Measurements from ENCODE around the gene DCUN1D2. TPM values are rescaled to one million over a fixed set of nuclear protein-coding genes. Genes with fewer than 3 reads are reported as not detected.
A peak's percentile ranks its signal among the peaks of the same experiment; 100 is the strongest.

Gene DCUN1D2
- total RNA-seq, 2 donors from 2014 or later: 35.8 to 44.7 TPM

DNA sequence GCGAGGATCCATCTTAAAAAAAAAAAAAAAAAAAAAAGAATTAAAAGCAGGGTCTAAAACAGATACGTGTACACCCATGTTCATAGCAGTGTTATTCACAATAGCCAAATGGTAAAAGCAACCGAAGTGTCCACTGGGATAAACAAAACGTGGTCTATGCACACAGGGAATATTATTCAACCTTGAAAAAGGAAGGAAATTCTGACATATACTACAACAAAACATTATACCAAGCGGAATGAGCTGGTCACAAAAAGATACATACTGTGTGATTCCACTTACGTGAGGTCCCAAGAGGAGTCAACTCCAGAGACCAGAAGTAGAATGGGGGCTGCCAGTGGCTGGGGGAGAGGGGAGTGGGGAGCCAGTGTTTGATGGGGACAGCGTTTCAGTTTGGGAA, 22.5 kb downstream of the DCUN1D2 start:
- 91 to 92% methylated on average over 3 to 7 of the region's 7 CpGs for WGBS, 2 experiments (ENCODE audit: insufficient coverage in 1 of 2, insufficient read length in 1 of 2)
- H3K36me3 ChIP-seq (ENCODE audit: control insufficient read depth, insufficient read depth, low read length): peaks cover 49% of the 10 kb centered on the region
- peak overlapping the region; percentile 97 for H3K27ac ChIP-seq (ENCODE audit: low read depth, low read length)
- no peaks in the 10 kb centered on the region for H3K27me3 ChIP-seq (ENCODE audit: control insufficient read depth, insufficient read depth, low read length, poor library complexity, severe bottlenecking)
- H3K9me3 ChIP-seq (ENCODE audit: control insufficient read depth, low read length): no peaks in the 10 kb centered on the region
- Mint-ChIP-seq H3K36me3 (ENCODE audit: low read depth) (peaks cover 56% of the 10 kb centered on the region), H3K27ac (no peak overlapping the region), H3K9me3 (no peaks in the 10 kb centered on the region), H3K4me3 (no peak overlapping the region), H3K27me3 (ENCODE audit: insufficient read depth) (no peaks in the 10 kb centered on the region), H3K4me1 (peaks cover 10% of the 10 kb centered on the region)
- H3K9ac ChIP-seq (ENCODE audit: extremely low read depth, low read length, poor library complexity, severe bottlenecking): no peak overlapping the region
- peak; percentile 4 for DNase-seq
- no peaks in the 10 kb centered on the region for H3K4me1 ChIP-seq (ENCODE audit: control insufficient read depth, insufficient read depth, low read length)
- TF ChIP-seq, protein P1, sequence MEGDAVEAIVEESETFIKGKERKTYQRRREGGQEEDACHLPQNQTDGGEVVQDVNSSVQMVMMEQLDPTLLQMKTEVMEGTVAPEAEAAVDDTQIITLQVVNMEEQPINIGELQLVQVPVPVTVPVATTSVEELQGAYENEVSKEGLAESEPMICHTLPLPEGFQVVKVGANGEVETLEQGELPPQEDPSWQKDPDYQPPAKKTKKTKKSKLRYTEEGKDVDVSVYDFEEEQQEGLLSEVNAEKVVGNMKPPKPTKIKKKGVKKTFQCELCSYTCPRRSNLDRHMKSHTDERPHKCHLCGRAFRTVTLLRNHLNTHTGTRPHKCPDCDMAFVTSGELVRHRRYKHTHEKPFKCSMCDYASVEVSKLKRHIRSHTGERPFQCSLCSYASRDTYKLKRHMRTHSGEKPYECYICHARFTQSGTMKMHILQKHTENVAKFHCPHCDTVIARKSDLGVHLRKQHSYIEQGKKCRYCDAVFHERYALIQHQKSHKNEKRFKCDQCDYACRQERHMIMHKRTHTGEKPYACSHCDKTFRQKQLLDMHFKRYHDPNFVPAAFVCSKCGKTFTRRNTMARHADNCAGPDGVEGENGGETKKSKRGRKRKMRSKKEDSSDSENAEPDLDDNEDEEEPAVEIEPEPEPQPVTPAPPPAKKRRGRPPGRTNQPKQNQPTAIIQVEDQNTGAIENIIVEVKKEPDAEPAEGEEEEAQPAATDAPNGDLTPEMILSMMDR (conservative IDR thresholded peaks at IDR 0.05): no peak
- H3K4me3 ChIP-seq (ENCODE audit: low read length): no peak overlapping the region

DNA sequence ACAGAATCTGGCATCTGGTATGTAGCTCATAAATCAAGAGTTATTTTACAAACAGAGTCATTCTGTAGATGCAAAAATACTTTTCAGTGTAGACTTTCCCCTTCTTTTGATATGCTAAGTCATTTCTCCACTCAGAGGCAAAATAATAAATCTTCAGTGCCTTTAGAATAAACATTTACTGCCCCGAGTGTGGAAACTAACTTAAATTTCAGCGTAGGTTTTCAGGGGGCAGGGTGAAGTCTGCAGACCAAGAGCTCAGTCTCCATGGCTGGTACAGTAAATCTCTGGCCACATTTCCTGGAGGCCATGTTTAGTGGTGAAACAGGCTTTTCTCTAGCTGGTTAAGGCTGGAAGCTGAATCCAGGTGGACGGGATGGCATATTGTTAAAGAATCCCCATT, 24.1 kb downstream of the DCUN1D2 start:
- Histone ChIP-seq H3K4me3 (ENCODE audit: low read length) (no peak overlapping the region), H3K27me3 (ENCODE audit: control insufficient read depth, insufficient read depth, low read length, poor library complexity, severe bottlenecking) (no peaks in the 10 kb centered on the region), H3K27ac (ENCODE audit: low read depth, low read length) (no peak overlapping the region), H3K4me1 (ENCODE audit: control insufficient read depth, insufficient read depth, low read length) (no peaks in the 10 kb centered on the region), H3K9ac (ENCODE audit: extremely low read depth, low read length, poor library complexity, severe bottlenecking) (no peak overlapping the region), H3K9me3 (ENCODE audit: control insufficient read depth, low read length) (no peaks in the 10 kb centered on the region), H3K36me3 (ENCODE audit: control insufficient read depth, insufficient read depth, low read length) (peaks cover 54% of the 10 kb centered on the region)
- Mint-ChIP-seq H3K4me1 (peaks cover 10% of the 10 kb centered on the region), H3K36me3 (ENCODE audit: low read depth) (peaks cover 57% of the 10 kb centered on the region), H3K9me3 (no peaks in the 10 kb centered on the region), H3K4me3 (no peak overlapping the region), H3K27me3 (ENCODE audit: insufficient read depth) (no peaks in the 10 kb centered on the region), H3K27ac (no peak overlapping the region)
- TF ChIP-seq, protein P1 (conservative IDR thresholded peaks at IDR 0.05): no peak
- WGBS, 2 experiments (ENCODE audit: insufficient coverage in 1 of 2, insufficient read length in 1 of 2): 97 to 100% methylated on average over 2 to 3 of the region's 3 CpGs
- peak; percentile 1 for DNase-seq

DNA sequence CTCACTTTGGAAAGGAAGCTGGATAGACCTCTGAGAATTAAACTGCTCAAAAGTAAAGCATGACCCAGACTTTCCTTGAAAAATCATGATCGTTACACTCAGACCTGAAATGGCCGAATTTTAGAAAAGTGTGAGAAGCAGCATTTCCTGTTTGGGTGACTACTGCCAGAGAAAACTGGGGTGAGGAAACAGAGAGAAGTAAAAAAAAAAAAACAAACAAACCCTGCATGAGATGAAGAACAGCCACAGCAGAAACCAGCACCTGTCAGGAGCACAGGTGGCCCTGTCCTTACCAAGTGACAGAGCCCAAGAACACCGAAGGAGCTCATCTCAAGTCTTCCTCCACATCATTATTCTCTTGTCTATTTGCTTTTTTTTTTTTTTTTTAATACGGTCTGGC, 25.2 kb downstream of the DCUN1D2 start:
- Histone ChIP-seq H3K27me3 (ENCODE audit: control insufficient read depth, insufficient read depth, low read length, poor library complexity, severe bottlenecking) (no peaks in the 10 kb centered on the region), H3K4me3 (ENCODE audit: low read length) (no peak overlapping the region), H3K36me3 (ENCODE audit: control insufficient read depth, insufficient read depth, low read length) (peaks cover 61% of the 10 kb centered on the region), H3K4me1 (ENCODE audit: control insufficient read depth, insufficient read depth, low read length) (no peaks in the 10 kb centered on the region), H3K9ac (ENCODE audit: extremely low read depth, low read length, poor library complexity, severe bottlenecking) (no peak overlapping the region), H3K27ac (ENCODE audit: low read depth, low read length) (no peak overlapping the region), H3K9me3 (ENCODE audit: control insufficient read depth, low read length) (no peaks in the 10 kb centered on the region)
- Mint-ChIP-seq H3K4me1 (peaks cover 10% of the 10 kb centered on the region), H3K27ac (no peak overlapping the region), H3K4me3 (no peak overlapping the region), H3K36me3 (ENCODE audit: low read depth) (peaks cover 62% of the 10 kb centered on the region), H3K27me3 (ENCODE audit: insufficient read depth) (no peaks in the 10 kb centered on the region), H3K9me3 (no peaks in the 10 kb centered on the region)
- TF ChIP-seq, protein P1 (conservative IDR thresholded peaks at IDR 0.05): no peak
- DNase-seq: peak; percentile 6
- WGBS, 2 experiments (ENCODE audit: insufficient coverage in 1 of 2, insufficient read length in 1 of 2): 80 to 100% methylated on average over 2 to 4 of the region's 4 CpGs
